Neutrophil (primary cell): ENCODE results near the gene FAM76A.

Source experiments
- H3K27ac ChIP-seq: fragments of 200-600 bp; sonication (generic); 2 replicates; pipeline ENCODE4 v1.5.1; 2016; ENCODE audit warnings: mild to moderate bottlenecking, moderate library complexity
- H3K27me3 ChIP-seq: fragments of 200-600 bp; sonication (generic); 2 replicates; pipeline ENCODE4 v1.6.0; 2016; ENCODE audit warnings: mild to moderate bottlenecking
- H3K36me3 ChIP-seq: fragments of 200-600 bp; sonication (generic); 2 replicates; pipeline ENCODE4 v1.5.1; 2017
- H3K4me1 ChIP-seq, 2 experiments: fragments of 200-600 bp in 1 of 2; sonication (generic) in 1 of 2; 1 replicate in 1 of 2; 2 replicates in 1 of 2; pipeline versions ENCODE4 v1.5.1 to v1.6.1; 2013 to 2016; ENCODE audit warnings: low read depth in 1 of 2, low read length in 1 of 2, mild to moderate bottlenecking in 1 of 2, moderate library complexity in 1 of 2; ENCODE audit not compliant: control insufficient read depth in 1 of 2, insufficient read depth in 1 of 2
- H3K4me3 ChIP-seq, 2 experiments: fragments of 200-600 bp in 1 of 2; sonication (generic) in 1 of 2; 1 replicate in 1 of 2; 2 replicates in 1 of 2; pipeline ENCODE4 v1.5.1; 2013 to 2016; ENCODE audit warnings: low read depth in 1 of 2, low read length in 1 of 2, mild to moderate bottlenecking in 1 of 2, moderate library complexity in 1 of 2
- H3K9me3 ChIP-seq: fragments of 200-600 bp; sonication (generic); 2 replicates; pipeline ENCODE4 v1.5.1; 2016
- TF ChIP-seq, protein P1 (sequence below): fragments of 200-600 bp; sonication (generic); IDR thresholded peaks from 2 replicates; pipeline ENCODE4 v1.5.1; 2016; ENCODE audit warnings: antibody characterized with exemption

FAM76A gene

DNA sequence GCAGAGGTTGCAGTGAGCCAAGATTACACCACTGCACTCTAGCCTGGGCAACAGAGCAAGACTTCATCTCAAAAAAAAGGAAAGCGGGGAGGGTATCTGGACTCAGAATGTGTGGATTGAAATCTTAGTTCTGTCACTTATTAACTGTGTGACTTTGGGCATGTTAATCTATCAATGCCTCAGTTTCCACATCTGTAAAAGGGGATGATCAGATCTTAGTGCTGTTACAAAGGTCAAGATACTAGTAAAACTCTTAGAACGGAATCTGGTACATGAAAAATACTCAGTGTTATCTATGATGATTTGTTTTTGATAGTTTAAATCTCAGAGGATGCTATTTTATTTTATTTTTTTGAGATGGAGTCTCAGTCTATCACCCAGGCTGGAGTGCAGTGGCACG lies 10.5 kb downstream of the FAM76A start:
- no peaks in the 10 kb centered on the region for H3K4me1 ChIP-seq
- no peak overlapping the region for H3K4me3 ChIP-seq
- H3K27me3 ChIP-seq, result no peaks in the 10 kb centered on the region
- no peak overlapping the region for H3K27ac ChIP-seq
- H3K36me3 ChIP-seq, result peaks cover 44% of the 10 kb centered on the region
- H3K9me3 ChIP-seq, result no peaks in the 10 kb centered on the region
- TF ChIP-seq, protein P1, sequence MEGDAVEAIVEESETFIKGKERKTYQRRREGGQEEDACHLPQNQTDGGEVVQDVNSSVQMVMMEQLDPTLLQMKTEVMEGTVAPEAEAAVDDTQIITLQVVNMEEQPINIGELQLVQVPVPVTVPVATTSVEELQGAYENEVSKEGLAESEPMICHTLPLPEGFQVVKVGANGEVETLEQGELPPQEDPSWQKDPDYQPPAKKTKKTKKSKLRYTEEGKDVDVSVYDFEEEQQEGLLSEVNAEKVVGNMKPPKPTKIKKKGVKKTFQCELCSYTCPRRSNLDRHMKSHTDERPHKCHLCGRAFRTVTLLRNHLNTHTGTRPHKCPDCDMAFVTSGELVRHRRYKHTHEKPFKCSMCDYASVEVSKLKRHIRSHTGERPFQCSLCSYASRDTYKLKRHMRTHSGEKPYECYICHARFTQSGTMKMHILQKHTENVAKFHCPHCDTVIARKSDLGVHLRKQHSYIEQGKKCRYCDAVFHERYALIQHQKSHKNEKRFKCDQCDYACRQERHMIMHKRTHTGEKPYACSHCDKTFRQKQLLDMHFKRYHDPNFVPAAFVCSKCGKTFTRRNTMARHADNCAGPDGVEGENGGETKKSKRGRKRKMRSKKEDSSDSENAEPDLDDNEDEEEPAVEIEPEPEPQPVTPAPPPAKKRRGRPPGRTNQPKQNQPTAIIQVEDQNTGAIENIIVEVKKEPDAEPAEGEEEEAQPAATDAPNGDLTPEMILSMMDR, result no peak

DNA sequence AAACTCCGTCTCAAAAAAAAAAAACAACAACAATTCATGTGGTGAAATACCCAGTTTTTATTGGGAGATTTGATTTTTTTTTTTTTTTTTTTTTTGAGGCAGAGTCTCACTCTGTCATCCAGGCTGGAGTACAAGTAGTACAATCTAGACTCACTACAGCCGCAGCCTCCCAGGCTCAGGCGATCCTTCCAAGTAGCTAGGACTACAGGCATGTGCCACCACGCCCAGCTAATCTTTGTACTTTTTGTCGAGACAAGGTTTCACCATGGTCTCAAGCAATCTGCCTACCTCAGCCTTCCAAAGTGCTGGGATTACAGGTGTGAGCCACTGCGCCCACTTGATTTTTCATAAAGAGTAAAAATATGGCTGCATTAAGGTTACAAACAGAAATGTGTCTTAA lies 15.4 kb downstream of the FAM76A start:
- Histone ChIP-seq H3K27me3 (no peaks in the 10 kb centered on the region), H3K4me1 (no peaks in the 10 kb centered on the region), H3K4me3 (no peak overlapping the region), H3K27ac (no peak overlapping the region), H3K9me3 (no peaks in the 10 kb centered on the region), H3K36me3 (peaks cover 43% of the 10 kb centered on the region)
- TF ChIP-seq, protein P1, result no peak

DNA sequence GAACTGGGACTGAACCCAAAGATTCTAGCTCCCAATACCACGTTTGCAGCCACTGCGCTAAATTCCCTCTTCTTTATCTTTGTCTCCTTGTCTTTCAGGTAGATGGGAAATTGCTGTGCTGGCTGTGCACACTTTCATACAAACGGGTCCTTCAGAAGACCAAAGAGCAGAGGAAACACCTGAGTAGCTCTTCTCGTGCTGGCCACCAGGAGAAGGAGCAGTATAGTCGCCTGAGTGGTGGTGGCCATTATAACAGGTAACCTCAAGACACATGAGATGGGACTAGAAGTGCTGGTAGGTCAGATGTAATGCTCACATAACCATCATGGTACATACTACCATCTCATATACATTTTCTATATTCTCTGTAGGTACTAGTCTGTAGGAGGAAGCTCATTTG lies 18.8 kb downstream of the FAM76A start:
- TF ChIP-seq, protein P1, result no peak
- Histone ChIP-seq H3K27me3 (no peaks in the 10 kb centered on the region), H3K9me3 (no peaks in the 10 kb centered on the region), H3K36me3 (peaks cover 43% of the 10 kb centered on the region), H3K4me1 (no peaks in the 10 kb centered on the region), H3K27ac (no peak overlapping the region), H3K4me3 (no peak overlapping the region)

DNA sequence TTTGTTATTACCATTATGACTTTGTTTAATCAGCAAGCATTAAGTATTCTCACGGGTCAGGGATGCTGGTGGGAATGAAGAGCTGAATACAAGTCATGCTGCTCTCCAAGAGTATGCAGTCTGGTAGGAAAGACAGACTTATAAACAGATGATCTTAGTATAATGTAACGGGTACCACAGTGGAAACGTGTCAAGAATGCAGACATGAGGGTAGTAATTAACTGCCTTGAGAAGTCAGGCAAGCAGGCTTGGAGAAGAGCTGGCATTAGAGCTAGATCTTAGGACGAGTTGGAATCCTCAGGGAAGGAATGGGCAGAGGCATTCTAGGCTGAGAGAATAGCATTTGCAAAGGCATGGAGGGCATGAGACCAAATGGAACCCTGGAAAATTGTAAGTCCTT lies 19.7 kb downstream of the FAM76A start:
- TF ChIP-seq, protein P1, result no peak
- Histone ChIP-seq H3K27ac (no peak overlapping the region), H3K4me1 (no peaks in the 10 kb centered on the region), H3K9me3 (no peaks in the 10 kb centered on the region), H3K4me3 (no peak overlapping the region), H3K27me3 (no peaks in the 10 kb centered on the region), H3K36me3 (peaks cover 52% of the 10 kb centered on the region)

DNA sequence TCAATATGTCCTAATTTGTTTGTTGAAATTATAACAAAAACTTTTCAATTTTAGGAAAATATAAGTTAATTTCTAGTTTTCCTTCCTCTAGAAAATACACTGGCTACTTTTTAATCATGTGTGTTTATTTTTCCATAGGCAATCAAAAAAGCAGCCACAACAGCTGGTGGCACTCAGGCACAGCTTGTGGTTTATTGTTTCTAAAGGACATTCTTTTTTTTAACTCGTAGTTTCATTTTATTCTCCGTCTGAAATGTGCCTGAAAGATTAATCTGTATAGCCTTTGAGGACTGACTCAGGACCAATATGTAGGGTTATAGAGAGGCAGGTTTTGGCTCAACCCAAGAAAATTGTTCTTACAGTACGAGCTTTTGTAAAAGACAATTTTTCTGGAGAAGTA lies 26.6 kb downstream of the FAM76A start:
- Histone ChIP-seq H3K36me3 (peaks cover 52% of the 10 kb centered on the region), H3K27me3 (no peaks in the 10 kb centered on the region), H3K4me1 (no peaks in the 10 kb centered on the region), H3K27ac (no peak overlapping the region), H3K4me3 (no peak overlapping the region), H3K9me3 (no peaks in the 10 kb centered on the region)
- TF ChIP-seq, protein P1, result no peak

DNA sequence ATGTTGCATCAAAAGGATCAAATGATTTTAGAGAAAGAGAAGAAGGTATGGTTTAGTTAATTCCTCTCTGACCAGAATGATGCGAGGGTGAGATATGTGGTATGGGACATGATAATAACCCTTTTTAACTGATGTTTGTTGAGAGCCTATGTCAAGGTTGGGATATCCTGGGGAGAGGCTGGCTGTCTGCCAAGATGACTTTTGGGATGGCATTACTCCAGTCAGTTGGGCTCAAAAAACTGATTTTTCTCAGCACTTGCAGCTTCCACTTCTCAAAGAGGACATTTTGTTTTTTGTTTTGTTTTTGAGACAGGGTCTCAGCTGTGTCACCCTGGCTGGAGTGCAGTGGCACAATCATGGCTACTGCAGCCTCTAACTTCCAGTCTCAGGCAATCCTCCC lies 29.5 kb downstream of the FAM76A start:
- Histone ChIP-seq H3K4me1 (no peaks in the 10 kb centered on the region), H3K27me3 (no peaks in the 10 kb centered on the region), H3K9me3 (no peaks in the 10 kb centered on the region), H3K4me3 (no peak overlapping the region), H3K36me3 (peaks cover 55% of the 10 kb centered on the region), H3K27ac (no peak overlapping the region)
- TF ChIP-seq, protein P1, result no peak
